GM18867 (cell line): ENCODE data around the gene NHLRC4.

Experiments
- ATAC-seq: cut with Tn5 transposase; IDR thresholded peaks from one replicate; pipeline ENCODE4 v1.9.1; 2021; ENCODE audit warnings: mild to moderate bottlenecking, moderate library complexity; ENCODE audit not compliant: unreplicated experiment

NHLRC4 gene

GRCh38 chr16:552171-552570, 14.6 kb upstream of the NHLRC4 start:
- no peak for ATAC-seq

- ATAC-seq: no peak
Measured at GRCh38 chr16:553601-554296, 13.1 kb upstream of the NHLRC4 start.

GRCh38 chr16:554297-554621, 12.5 kb upstream of the NHLRC4 start:
- ATAC-seq: no peak

GRCh38 chr16:554640-555365, 12.0 kb upstream of the NHLRC4 start:
- no peak for ATAC-seq

- ATAC-seq: no peak
Measured at GRCh38 chr16:555528-556473, 11.0 kb upstream of the NHLRC4 start.

- no peak for ATAC-seq
Measured at GRCh38 chr16:556474-557173, 10.2 kb upstream of the NHLRC4 start.

- no peak for ATAC-seq
Measured at GRCh38 chr16:557463-558297, 9.1 kb upstream of the NHLRC4 start.

GRCh38 chr16:558298-559020, 8.3 kb upstream of the NHLRC4 start:
- ATAC-seq: no peak

- no peak for ATAC-seq
Measured at GRCh38 chr16:559021-559380, 7.8 kb upstream of the NHLRC4 start.

GRCh38 chr16:559411-560203, 7.2 kb upstream of the NHLRC4 start:
- ATAC-seq: no peak

GRCh38 chr16:560204-560700, 6.6 kb upstream of the NHLRC4 start, which contains the start of gene PRR35:
Gene PRR35, plus strand, starts transcription at chr16:560394. Its CDS starts 2,901 bp downstream, at chr16:563295.
- no peak for ATAC-seq

GRCh38 chr16:560701-561412, 5.9 kb upstream of the NHLRC4 start:
- no peak for ATAC-seq

GRCh38 chr16:561413-561794, 5.4 kb upstream of the NHLRC4 start:
- no peak for ATAC-seq

- ATAC-seq: no peak
Measured at GRCh38 chr16:561957-562938, 4.6 kb upstream of the NHLRC4 start.

- no peak for ATAC-seq
Measured at GRCh38 chr16:563072-563644, 3.6 kb upstream of the NHLRC4 start.

GRCh38 chr16:564690-565418, 2.0 kb upstream of the NHLRC4 start:
- no peak for ATAC-seq
